Neural progenitor cell (in vitro differentiated cells): ENCODE data around the gene KLHL30. TPM values are rescaled to one million over a fixed set of nuclear protein-coding genes. Genes with fewer than 3 reads are reported as not detected.

Source experiments
- DNase-seq: peaks from one replicate; pipeline ENCODE4 v3.0.0-alpha.2; 2016; ENCODE audit warnings: low spot score
- H2AFZ ChIP-seq: fragments of 200-600 bp; sonication (generic); replicated peaks from 2 replicates; pipeline ENCODE4 v1.6.1; 2016; ENCODE audit warnings: antibody characterized with exemption
- H3F3A ChIP-seq: fragments of 200-600 bp; sonication (generic); 2 replicates; pipeline ENCODE4 v1.6.1; 2016; ENCODE audit warnings: antibody characterized with exemption, low read depth
- H3K27ac ChIP-seq: fragments of 200-600 bp; sonication (generic); 2 replicates; pipeline ENCODE4 v1.5.1; 2016; ENCODE audit warnings: mild to moderate bottlenecking
- H3K27me3 ChIP-seq: fragments of 200-600 bp; sonication (generic); 2 replicates; pipeline ENCODE4 v1.6.1; 2016; ENCODE audit warnings: mild to moderate bottlenecking, moderate library complexity
- H3K36me3 ChIP-seq: fragments of 200-600 bp; sonication (generic); 2 replicates; pipeline ENCODE4 v1.5.1; 2016
- H3K4me1 ChIP-seq: fragments of 200-600 bp; sonication (generic); 2 replicates; pipeline ENCODE4 v1.6.1; 2016; ENCODE audit warnings: mixed run types
- H3K4me2 ChIP-seq: fragments of 200-600 bp; sonication (generic); 2 replicates; pipeline ENCODE4 v1.6.1; 2016
- H3K4me3 ChIP-seq: fragments of 200-600 bp; sonication (generic); 2 replicates; pipeline ENCODE4 v1.5.1; 2016
- H3K79me2 ChIP-seq: fragments of 200-600 bp; sonication (generic); 2 replicates; pipeline ENCODE4 v1.6.1; 2016; ENCODE audit warnings: low read depth
- H3K9ac ChIP-seq: fragments of 200-600 bp; sonication (generic); 2 replicates; pipeline ENCODE4 v1.6.1; 2016
- H3K9me3 ChIP-seq: fragments of 200-600 bp; sonication (generic); 2 replicates; pipeline ENCODE4 v1.5.1; 2016; ENCODE audit warnings: low read depth
- H4K20me1 ChIP-seq: fragments of 200-600 bp; sonication (generic); 2 replicates; pipeline ENCODE4 v1.6.1; 2016; ENCODE audit warnings: low read depth
- H3K27ac Mint-ChIP-seq: 3 replicates; pipeline ENCODE4 v1.8.0; 2021; ENCODE audit warnings: mixed read lengths
- H3K27me3 Mint-ChIP-seq: 2 replicates; pipeline ENCODE4 v1.8.0; 2022; ENCODE audit warnings: low read depth, mild to moderate bottlenecking, inconsistent platforms, moderate library complexity, mixed read lengths; ENCODE audit not compliant: insufficient read depth
- H3K36me3 Mint-ChIP-seq: 3 replicates; pipeline ENCODE4 v1.8.0; 2021; ENCODE audit warnings: mixed read lengths
- H3K4me1 Mint-ChIP-seq: 3 replicates; pipeline ENCODE4 v1.8.0; 2021; ENCODE audit warnings: mixed read lengths
- H3K4me3 Mint-ChIP-seq: 3 replicates; pipeline ENCODE4 v1.8.0; 2021; ENCODE audit warnings: mild to moderate bottlenecking, moderate library complexity, mixed read lengths
- H3K9me3 Mint-ChIP-seq: 3 replicates; pipeline ENCODE4 v1.8.0; 2020; ENCODE audit warnings: mixed read lengths
- EZH2 ChIP-seq: fragments of 200-600 bp; sonication (generic); IDR thresholded peaks from 2 replicates; pipeline ENCODE4 v1.6.1; 2017; ENCODE audit warnings: antibody characterized with exemption, mild to moderate bottlenecking, moderate library complexity
- EZH2phosphoT487 ChIP-seq: fragments of 200-600 bp; sonication (generic); IDR thresholded peaks from 2 replicates; pipeline ENCODE4 v1.6.1; 2017; ENCODE audit warnings: antibody characterized with exemption
- total RNA-seq: library from RNA; depleted of rRNA; stranded (reverse); fragments of >200 nt; gene quantifications from 2 replicates; pipeline ENCODE4 v1.2.3, GENCODE V29; 2015; ENCODE audit warnings: low replicate concordance
- TF ChIP-seq, protein P1 (sequence below): fragments of 200-600 bp; sonication (generic); IDR thresholded peaks from 2 replicates; pipeline ENCODE4 v1.5.1; 2017; ENCODE audit warnings: antibody characterized with exemption, mild to moderate bottlenecking

The KLHL30 gene
- total RNA-seq, 1 donor from 2014 or later, result not detected

DNA sequence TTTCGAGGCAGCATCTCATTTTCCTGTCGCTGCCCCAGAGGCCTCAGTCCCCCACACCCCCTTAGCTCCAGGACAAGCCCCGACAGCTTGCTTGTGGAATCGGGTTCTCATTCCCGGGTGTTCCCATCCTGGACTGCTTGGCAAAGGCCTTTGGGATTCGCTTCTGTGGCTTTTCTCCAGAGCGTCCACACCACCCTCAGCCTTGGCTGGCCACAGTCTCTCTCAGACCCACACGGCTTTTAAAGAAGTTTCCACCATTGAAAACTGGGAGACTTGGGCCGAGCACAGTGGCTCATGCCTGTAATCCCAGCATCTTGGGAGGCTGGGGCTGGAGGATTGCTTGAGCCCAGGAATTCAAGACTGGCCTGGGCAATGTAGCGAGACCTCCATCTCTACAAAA lies 35.6 kb upstream of the KLHL30 start:
- Mint-ChIP-seq H3K9me3 (no peaks in the 10 kb centered on the region), H3K36me3 (peaks cover 4% of the 10 kb centered on the region), H3K27ac (no peak overlapping the region), H3K4me1 (peaks cover 11% of the 10 kb centered on the region), H3K27me3 (peaks cover 4% of the 10 kb centered on the region), H3K4me3 (no peak overlapping the region)
- Histone ChIP-seq H3K9ac (no peak overlapping the region), H3K4me2 (no peak overlapping the region), H3K27me3 (no peaks in the 10 kb centered on the region), H3K9me3 (no peaks in the 10 kb centered on the region), H3F3A (peaks cover 3% of the 10 kb centered on the region), H2AFZ (no peak overlapping the region), H3K79me2 (no peaks in the 10 kb centered on the region), H3K36me3 (no peaks in the 10 kb centered on the region), H3K27ac (no peak overlapping the region), H3K4me1 (peaks cover 8% of the 10 kb centered on the region), H4K20me1 (no peaks in the 10 kb centered on the region), H3K4me3 (no peak overlapping the region)
- TF ChIP-seq EZH2, result no peak
- TF ChIP-seq, protein P1, sequence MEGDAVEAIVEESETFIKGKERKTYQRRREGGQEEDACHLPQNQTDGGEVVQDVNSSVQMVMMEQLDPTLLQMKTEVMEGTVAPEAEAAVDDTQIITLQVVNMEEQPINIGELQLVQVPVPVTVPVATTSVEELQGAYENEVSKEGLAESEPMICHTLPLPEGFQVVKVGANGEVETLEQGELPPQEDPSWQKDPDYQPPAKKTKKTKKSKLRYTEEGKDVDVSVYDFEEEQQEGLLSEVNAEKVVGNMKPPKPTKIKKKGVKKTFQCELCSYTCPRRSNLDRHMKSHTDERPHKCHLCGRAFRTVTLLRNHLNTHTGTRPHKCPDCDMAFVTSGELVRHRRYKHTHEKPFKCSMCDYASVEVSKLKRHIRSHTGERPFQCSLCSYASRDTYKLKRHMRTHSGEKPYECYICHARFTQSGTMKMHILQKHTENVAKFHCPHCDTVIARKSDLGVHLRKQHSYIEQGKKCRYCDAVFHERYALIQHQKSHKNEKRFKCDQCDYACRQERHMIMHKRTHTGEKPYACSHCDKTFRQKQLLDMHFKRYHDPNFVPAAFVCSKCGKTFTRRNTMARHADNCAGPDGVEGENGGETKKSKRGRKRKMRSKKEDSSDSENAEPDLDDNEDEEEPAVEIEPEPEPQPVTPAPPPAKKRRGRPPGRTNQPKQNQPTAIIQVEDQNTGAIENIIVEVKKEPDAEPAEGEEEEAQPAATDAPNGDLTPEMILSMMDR, result no peak
- TF ChIP-seq EZH2phosphoT487, result no peak
- no peak for DNase-seq

DNA sequence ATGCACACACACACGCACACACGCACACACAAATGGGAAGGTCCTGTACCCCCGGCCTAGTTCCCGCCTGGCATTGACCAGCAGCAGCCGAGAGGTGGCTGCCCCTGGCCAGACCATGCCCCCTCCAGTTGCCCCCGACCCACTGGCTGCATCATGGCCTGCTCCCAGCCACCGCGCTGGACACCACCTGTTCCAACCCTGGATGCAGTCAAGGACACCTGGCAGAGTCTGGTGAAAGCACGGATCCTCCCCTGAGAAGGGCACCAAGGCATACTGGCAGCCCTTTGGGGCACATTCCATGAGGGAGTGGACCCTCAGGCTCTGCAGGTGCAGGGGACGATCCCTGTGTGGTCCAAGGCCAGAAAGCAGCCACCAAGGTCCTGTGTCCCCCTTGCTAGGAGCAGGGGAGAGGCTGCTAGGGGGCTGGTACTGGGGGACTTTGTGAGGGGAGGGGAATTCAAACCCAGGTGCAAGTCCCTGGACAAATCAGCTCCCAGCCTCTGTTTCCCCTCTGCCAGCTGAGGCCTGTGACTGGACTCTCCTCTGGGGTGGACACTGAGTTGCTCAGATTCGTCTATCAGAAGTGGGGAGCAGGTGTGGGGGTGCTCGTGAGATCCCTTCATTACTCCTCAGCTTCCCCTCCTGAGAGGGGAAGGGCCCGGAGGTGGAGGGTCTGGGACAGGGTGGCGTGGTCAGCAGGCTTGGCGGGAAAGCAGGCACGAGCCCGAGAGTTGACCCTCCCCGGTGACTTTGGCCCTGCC lies 34.8 kb upstream of the KLHL30 start:
- TF ChIP-seq EZH2 (no peak), EZH2phosphoT487 (no peak)
- TF ChIP-seq, protein P1, result no peak
- H3K27me3 Mint-ChIP-seq, result peaks cover 4% of the 10 kb centered on the region
- no peak overlapping the region for H3K27ac Mint-ChIP-seq

DNA sequence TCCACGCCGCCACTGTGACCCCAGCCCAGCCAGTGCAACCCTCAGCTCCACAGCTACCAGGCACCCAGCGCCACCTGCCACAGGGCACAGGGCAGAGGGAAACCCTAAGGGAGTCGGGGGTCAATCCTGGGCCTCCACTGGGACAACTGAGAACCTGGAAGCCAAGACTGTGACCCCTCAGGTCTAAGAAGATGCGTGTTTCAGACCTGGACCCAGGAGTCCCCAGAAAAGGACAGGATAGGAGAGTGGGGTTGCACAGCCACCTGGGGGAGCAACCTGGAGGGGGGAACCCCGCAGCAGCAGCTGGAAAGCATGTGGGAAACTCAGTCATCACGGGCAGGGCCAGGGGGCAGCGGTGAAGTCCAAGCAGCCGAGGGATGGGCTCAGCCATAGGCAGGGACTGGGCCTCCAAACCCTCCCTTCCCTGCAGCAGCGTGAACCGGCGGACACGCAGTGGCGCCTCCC lies 34.2 kb upstream of the KLHL30 start:
- no peaks in the 10 kb centered on the region for H3K9me3 ChIP-seq
- no peaks in the 10 kb centered on the region for H3K9me3 Mint-ChIP-seq
- H3K27me3 Mint-ChIP-seq, result no peaks in the 10 kb centered on the region
- no peaks in the 10 kb centered on the region for H4K20me1 ChIP-seq
- H3K4me1 ChIP-seq, result peaks cover 18% of the 10 kb centered on the region
- no peak overlapping the region for H3K27ac ChIP-seq
- peaks cover 16% of the 10 kb centered on the region for H3K4me1 Mint-ChIP-seq
- peaks cover 12% of the 10 kb centered on the region for H3F3A ChIP-seq
- H3K36me3 Mint-ChIP-seq, result peaks cover under 1% of the 10 kb centered on the region
- no peaks in the 10 kb centered on the region for H3K79me2 ChIP-seq
- no peak overlapping the region for H3K4me2 ChIP-seq
- TF ChIP-seq EZH2 (no peak), EZH2phosphoT487 (no peak)
- TF ChIP-seq, protein P1, result no peak
- no peak overlapping the region for H2AFZ ChIP-seq
- no peak for DNase-seq
- no peaks in the 10 kb centered on the region for H3K27me3 ChIP-seq
- no peak overlapping the region for H3K4me3 ChIP-seq
- H3K9ac ChIP-seq, result no peak overlapping the region
- no peak overlapping the region for H3K27ac Mint-ChIP-seq
- H3K36me3 ChIP-seq, result no peaks in the 10 kb centered on the region
- no peak overlapping the region for H3K4me3 Mint-ChIP-seq

More for the DNA sequence above, 34.8 kb upstream of the KLHL30 start:
- Histone ChIP-seq H3K4me3 (no peak overlapping the region), H3K9ac (no peak overlapping the region), H3K79me2 (no peaks in the 10 kb centered on the region), H3K27me3 (no peaks in the 10 kb centered on the region), H3K36me3 (no peaks in the 10 kb centered on the region), H3F3A (peaks cover 6% of the 10 kb centered on the region), H2AFZ (no peak overlapping the region), H3K27ac (no peak overlapping the region), H3K9me3 (no peaks in the 10 kb centered on the region), H3K4me2 (no peak overlapping the region), H4K20me1 (no peaks in the 10 kb centered on the region), H3K4me1 (peaks cover 12% of the 10 kb centered on the region)
- Mint-ChIP-seq H3K4me3 (no peak overlapping the region), H3K9me3 (no peaks in the 10 kb centered on the region), H3K4me1 (peaks cover 16% of the 10 kb centered on the region), H3K36me3 (peaks cover 4% of the 10 kb centered on the region)
- no peak for DNase-seq
